AG04450 (cell line): ENCODE data around the gene SLC30A3. TPM values are rescaled to one million over a fixed set of nuclear protein-coding genes. Genes with fewer than 3 reads are reported as not detected.
A peak's percentile ranks its signal among the peaks of the same experiment; 100 is the strongest.

ENCODE experiments used
- CTCF ChIA-PET: fragments of 300-600, 350-600 bp; formaldehyde crosslinking; extraction: SDS; loops from one replicate; lab custom pipeline; 2022; ENCODE audit warnings: antibody characterized with exemption, inconsistent platforms; lab: Charles Lee
- POLR2A ChIA-PET: fragments of 350-600 bp; formaldehyde crosslinking; extraction: SDS; loops from one replicate; lab custom pipeline; 2021; ENCODE audit warnings: antibody characterized with exemption, inconsistent platforms; lab: Yijun Ruan, JAX
- DNase-seq: peaks from one replicate; pipeline ENCODE4 v3.0.0-alpha.2; 2011; ENCODE audit warnings: low read depth, low spot score
- H3K27ac ChIP-seq: one replicate; pipeline ENCODE4 v1.5.1; 2012; ENCODE audit warnings: low read depth, low read length, control low read depth
- H3K27me3 ChIP-seq: one replicate; pipeline ENCODE4 v1.6.0; 2012; ENCODE audit warnings: low read length; ENCODE audit not compliant: control insufficient read depth, insufficient read depth
- H3K4me3 ChIP-seq: 2 replicates; pipeline ENCODE4 v1.5.1; 2011; ENCODE audit warnings: mild to moderate bottlenecking, low read depth, low read length, control low read depth
- H3K9me3 ChIP-seq: 2 replicates; pipeline ENCODE4 v1.5.1; 2012; ENCODE audit warnings: low read length; ENCODE audit not compliant: control insufficient read depth, insufficient read depth
- polyA plus RNA-seq: library from polyadenylated mRNA; depleted of rRNA; stranded (reverse); fragments of >200 nt; gene quantifications from 2 replicates; pipeline ENCODE4 v1.2.3, GENCODE V29; 2011
- TF ChIP-seq, protein P1 (sequence below): IDR thresholded peaks from 2 replicates; pipeline ENCODE4 v1.5.1; 2011; ENCODE audit warnings: low read depth, low read length, control low read depth, inconsistent platforms

Gene SLC30A3
- polyA plus RNA-seq, 1 experiment: 0.07 TPM

GRCh38 chr2:27217173-27218121 lies 45.4 kb downstream of the SLC30A3 start, which contains the start of gene CAD:
Gene CAD, plus strand, starts transcription at chr2:27217369. Its CDS starts 183 bp downstream, at chr2:27217552.
- Histone ChIP-seq H3K4me3 (peak within 1 kb of the TSS; percentile 87), H3K9me3 (no peaks in the 10 kb centered on the region), H3K27ac (peak within 1 kb of the TSS; percentile 42), H3K27me3 (no peaks in the 10 kb centered on the region)
- CTCF ChIA-PET: interaction anchor here (0.6 to 0.9 kb wide), 4 partner anchors 9 to 61 kb away, joined by 3 read pairs; no protein-coding TSS in a partner anchor
- DNase-seq: peak; percentile 44
- POLR2A ChIA-PET: interaction anchor here (0.7 kb wide), 1 partner anchor 164 kb away, joined by 4 read pairs; no protein-coding TSS in a partner anchor
- TF ChIP-seq, protein P1, sequence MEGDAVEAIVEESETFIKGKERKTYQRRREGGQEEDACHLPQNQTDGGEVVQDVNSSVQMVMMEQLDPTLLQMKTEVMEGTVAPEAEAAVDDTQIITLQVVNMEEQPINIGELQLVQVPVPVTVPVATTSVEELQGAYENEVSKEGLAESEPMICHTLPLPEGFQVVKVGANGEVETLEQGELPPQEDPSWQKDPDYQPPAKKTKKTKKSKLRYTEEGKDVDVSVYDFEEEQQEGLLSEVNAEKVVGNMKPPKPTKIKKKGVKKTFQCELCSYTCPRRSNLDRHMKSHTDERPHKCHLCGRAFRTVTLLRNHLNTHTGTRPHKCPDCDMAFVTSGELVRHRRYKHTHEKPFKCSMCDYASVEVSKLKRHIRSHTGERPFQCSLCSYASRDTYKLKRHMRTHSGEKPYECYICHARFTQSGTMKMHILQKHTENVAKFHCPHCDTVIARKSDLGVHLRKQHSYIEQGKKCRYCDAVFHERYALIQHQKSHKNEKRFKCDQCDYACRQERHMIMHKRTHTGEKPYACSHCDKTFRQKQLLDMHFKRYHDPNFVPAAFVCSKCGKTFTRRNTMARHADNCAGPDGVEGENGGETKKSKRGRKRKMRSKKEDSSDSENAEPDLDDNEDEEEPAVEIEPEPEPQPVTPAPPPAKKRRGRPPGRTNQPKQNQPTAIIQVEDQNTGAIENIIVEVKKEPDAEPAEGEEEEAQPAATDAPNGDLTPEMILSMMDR: 0 out of 2 replicates have a peak, but pooled peaks have one; percentile 23

DNA sequence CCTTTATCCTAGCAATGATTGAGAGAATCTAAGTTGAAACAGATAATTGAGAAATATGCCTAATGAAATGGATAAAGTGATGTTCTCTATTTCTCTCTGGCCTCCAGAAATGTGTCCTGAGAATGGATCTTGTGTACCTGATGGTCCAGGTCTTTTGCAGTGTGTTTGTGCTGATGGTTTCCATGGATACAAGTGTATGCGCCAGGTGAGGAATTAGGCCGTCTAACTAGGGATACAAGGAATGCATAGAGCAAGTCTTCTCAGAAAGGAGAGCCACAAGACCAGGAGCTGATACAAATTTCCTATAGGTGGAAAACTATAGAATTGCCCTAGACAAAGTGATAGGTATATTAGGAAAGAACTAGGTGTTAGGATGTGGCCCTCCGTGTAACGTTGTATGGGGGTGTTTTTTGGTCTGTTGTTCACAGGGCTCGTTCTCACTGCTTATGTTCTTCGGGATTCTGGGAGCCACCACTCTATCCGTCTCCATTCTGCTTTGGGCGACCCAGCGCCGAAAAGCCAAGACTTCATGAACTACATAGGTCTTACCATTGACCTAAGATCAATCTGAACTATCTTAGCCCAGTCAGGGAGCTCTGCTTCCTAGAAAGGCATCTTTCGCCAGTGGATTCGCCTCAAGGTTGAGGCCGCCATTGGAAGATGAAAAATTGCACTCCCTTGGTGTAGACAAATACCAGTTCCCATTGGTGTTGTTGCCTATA lies 46.3 kb downstream of the SLC30A3 start:
- TF ChIP-seq, protein P1: no peak
- ChIA-PET POLR2A (no interaction called here), CTCF (no interaction called here)
- DNase-seq: no peak
- H3K27me3 ChIP-seq: no peaks in the 10 kb centered on the region
- no peaks in the 10 kb centered on the region for H3K9me3 ChIP-seq
- peak overlapping the region; percentile 48 for H3K4me3 ChIP-seq
- H3K27ac ChIP-seq: no peak overlapping the region

DNA sequence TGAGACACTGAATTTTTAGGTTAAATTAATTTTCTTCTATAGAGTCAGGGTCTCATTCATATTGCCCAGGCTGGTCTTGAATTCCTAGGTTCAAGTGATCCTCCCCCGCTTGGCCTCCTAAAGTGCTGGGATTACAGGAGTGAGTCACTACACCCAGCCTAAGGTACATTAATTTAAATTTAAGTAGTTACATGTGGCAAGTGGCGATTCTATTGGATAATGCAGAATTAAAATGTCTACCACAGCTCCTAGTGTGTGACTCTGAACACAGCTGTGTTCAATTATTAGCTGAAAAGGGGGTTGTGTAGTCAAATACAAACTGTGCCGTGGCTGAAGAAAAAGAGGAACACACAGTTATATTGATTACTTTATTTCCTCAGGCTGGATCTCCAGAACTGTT lies 47.9 kb downstream of the SLC30A3 start:
- CTCF ChIA-PET: no interaction called here
- TF ChIP-seq, protein P1: no peak
- POLR2A ChIA-PET: no interaction called here

DNA sequence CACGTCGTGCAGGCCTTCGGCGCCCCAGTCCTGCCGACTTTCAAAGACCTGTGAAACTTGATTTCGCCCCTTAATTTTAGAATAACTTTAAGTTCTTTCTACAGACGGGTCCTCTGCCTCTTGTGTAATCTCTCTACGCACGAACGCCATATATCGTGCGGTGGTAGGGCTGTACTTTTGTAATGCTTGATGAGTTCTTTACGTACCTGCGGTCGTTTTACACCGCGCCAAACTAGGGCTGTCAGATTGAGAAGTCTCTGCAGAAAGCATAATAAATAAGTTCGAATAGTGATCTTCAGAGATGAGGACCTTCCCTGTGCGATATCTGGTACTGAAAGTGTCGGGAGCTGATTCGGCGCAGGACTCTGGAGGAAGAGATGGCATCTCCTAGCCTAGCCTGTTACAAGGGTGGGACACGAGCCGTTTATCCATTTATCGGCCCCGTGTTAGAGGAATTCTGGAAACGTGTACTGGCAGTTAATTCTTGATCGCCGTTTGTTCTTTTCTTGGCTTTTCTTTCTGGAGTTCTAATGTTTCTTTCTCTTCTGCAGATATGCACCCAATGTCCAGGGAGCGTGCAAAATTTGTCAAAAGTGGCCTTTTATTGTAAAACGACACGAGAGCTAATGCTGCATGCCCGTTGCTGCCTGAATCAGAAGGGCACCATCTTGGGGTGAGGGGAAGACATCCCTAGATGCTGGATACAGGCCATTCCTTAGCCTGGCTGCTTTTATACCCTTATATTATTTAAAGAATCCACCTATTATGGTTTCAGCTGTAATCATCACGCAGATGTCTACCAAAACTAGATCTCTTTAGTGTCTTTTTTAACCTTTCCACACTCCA lies 50.0 kb downstream of the SLC30A3 start:
- H3K27me3 ChIP-seq: no peaks in the 10 kb centered on the region
- CTCF ChIA-PET: interaction anchor here (1.0 to 1.1 kb wide), 3 partner anchors 22 to 90 kb away, joined by 4 to 5 read pairs (median 4); no protein-coding TSS in a partner anchor
- POLR2A ChIA-PET: interaction anchor here (0.6 to 1.0 kb wide), 8 partner anchors 39 to 149 kb away, joined by 3 to 13 read pairs (median 4); partner anchors contain the start of gene PREB

More for the DNA sequence above, 47.9 kb downstream of the SLC30A3 start:
- Histone ChIP-seq H3K4me3 (no peak overlapping the region), H3K27ac (no peak overlapping the region), H3K9me3 (no peaks in the 10 kb centered on the region), H3K27me3 (no peaks in the 10 kb centered on the region)
- DNase-seq: no peak

More for the DNA sequence above, 50.0 kb downstream of the SLC30A3 start:
- TF ChIP-seq, protein P1: no peak
- Histone ChIP-seq H3K27ac (peak overlapping the region; percentile 97), H3K4me3 (peak overlapping the region; percentile 95), H3K9me3 (no peaks in the 10 kb centered on the region)
- DNase-seq: peak; percentile 15
